Measurements from ENCODE around the gene PSMD9. TPM values are rescaled to one million over a fixed set of nuclear protein-coding genes. Genes with fewer than 3 reads are reported as not detected.

The PSMD9 gene
- total RNA-seq, 3 donors from 2014 or later, result 34.7 to 65.3 (median 37.9) TPM

DNA sequence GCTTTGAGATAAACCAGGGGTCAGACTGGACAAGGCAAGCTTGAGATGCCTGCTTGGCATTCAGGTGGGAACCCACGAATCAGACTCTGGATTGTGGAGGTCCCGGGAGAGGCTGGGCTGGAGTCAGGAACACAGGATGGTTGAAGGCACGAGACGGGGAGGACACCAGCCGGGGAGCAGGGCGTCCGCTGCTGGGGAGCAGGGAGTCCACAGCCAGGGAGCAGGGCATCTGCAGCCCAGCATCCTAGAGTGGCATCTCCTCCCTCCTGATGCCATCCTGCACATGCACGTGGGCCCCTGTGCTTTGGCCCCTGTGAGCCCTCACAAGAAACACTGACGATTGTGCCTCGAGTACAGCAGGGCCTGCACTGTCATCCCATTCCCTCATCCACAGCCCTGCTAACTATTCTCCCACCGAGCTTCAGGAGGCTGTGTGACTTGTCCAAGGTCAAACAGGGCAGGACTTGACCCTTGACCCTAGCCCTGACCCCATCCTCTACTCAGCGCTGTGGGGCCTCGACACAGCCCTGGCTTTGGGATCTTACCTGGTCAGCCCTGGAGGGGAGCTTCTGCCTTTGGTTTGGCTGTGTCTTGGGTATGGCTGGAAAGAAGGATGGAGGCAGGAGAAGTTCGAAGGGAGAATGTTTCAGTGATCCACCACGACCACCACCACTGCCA, 74.9 kb downstream of the PSMD9 start:
- no peaks in the 10 kb centered on the region for H3K4me1 ChIP-seq
- no peak overlapping the region for H3K4me3 ChIP-seq
- H3K36me3 ChIP-seq, result no peaks in the 10 kb centered on the region
- H3K27me3 ChIP-seq, result no peaks in the 10 kb centered on the region
- TF ChIP-seq, protein P1, sequence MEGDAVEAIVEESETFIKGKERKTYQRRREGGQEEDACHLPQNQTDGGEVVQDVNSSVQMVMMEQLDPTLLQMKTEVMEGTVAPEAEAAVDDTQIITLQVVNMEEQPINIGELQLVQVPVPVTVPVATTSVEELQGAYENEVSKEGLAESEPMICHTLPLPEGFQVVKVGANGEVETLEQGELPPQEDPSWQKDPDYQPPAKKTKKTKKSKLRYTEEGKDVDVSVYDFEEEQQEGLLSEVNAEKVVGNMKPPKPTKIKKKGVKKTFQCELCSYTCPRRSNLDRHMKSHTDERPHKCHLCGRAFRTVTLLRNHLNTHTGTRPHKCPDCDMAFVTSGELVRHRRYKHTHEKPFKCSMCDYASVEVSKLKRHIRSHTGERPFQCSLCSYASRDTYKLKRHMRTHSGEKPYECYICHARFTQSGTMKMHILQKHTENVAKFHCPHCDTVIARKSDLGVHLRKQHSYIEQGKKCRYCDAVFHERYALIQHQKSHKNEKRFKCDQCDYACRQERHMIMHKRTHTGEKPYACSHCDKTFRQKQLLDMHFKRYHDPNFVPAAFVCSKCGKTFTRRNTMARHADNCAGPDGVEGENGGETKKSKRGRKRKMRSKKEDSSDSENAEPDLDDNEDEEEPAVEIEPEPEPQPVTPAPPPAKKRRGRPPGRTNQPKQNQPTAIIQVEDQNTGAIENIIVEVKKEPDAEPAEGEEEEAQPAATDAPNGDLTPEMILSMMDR (IDR thresholded peaks at IDR 0.05), result no peak
- TF ChIP-seq POLR2A (IDR thresholded peaks at IDR 0.05), result no peak
- no peaks in the 10 kb centered on the region for H3K9me3 ChIP-seq
- intact Hi-C loops (cut with DNase I; ENCODE audit: low total_unique reads), result no loop called here
- no peak overlapping the region for H3K27ac ChIP-seq
- DNase-seq (ENCODE audit: low spot score in 2 of 2), result no peak

DNA sequence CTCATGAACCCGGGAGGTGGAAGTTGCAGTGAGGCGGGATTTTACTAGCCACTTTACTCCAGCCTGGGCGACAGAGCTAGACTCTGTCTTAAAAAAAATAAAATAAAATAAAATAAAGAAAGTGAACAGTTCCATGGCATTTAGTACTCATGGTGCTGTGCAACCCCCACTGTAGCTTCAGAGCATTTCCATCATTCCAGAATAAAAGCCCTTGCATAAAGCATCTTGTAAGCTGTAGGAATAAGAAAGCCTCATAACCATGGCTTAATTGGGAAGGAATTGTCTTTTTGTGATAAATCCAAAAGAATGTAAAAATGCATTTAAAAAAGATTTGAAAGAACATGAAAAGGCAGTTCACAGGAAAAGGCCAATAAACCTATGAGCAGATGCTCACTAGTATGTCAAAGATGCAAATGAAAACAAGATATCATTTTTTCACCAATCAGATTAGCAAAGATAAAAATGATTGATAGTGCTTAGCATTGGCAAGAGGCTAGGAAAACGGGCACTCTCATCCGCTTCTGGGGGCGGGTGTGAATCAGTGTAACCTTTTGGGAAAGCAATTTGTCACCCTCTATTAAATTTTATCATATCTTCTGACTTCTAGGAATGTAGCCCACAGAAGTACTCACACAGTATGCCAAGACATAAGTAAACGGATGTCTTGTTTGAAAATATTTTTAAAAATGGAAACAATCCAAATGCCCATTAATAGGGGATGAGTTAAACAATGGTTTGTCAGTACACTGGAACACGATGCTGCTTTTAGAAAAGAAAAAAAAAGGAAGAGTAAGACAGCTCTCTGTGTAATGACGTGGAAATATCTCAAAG, 76.4 kb downstream of the PSMD9 start:
- DNase-seq (ENCODE audit: low spot score in 2 of 2), result no peak
- no peak for TF ChIP-seq POLR2AphosphoS5 (IDR thresholded peaks at IDR 0.05)
- TF ChIP-seq, protein P1 (IDR thresholded peaks at IDR 0.05), result no peak
- TF ChIP-seq POLR2A (IDR thresholded peaks at IDR 0.05), result no peak
- H3K9me3 ChIP-seq, result no peaks in the 10 kb centered on the region
- no peak overlapping the region for H3K27ac ChIP-seq
- no peaks in the 10 kb centered on the region for H3K27me3 ChIP-seq
- no peaks in the 10 kb centered on the region for H3K4me1 ChIP-seq
- no peaks in the 10 kb centered on the region for H3K36me3 ChIP-seq
- no peak overlapping the region for H3K4me3 ChIP-seq
- intact Hi-C loops (cut with DNase I; ENCODE audit: low total_unique reads), result no loop called here

DNA sequence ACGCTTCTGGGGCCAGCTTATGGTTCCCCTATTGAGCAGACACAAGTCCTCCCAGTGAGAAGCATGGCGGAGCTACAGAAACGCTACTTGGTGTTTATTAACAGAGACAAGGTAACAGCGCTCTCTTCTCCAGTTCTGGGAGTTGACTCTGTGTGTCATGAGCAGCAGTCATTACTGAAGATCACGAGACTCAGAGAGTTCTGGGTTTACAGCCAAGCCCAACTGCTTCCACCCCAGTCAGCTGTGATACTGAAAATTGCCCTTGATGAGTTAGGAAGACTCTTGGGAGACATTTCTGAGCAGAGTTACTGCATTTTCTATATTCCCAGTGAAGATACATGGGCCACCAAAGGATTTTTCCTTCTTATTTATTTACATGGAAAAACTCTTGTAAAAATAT, 78.4 kb downstream of the PSMD9 start:
- intact Hi-C loops (cut with DNase I; ENCODE audit: low total_unique reads), result no loop called here

More for the DNA sequence above, 78.4 kb downstream of the PSMD9 start:
- Histone ChIP-seq H3K4me1 (no peaks in the 10 kb centered on the region), H3K27ac (no peak overlapping the region), H3K27me3 (no peaks in the 10 kb centered on the region), H3K4me3 (no peak overlapping the region), H3K36me3 (no peaks in the 10 kb centered on the region), H3K9me3 (no peaks in the 10 kb centered on the region)
- TF ChIP-seq POLR2A (IDR thresholded peaks at IDR 0.05), result no peak
- TF ChIP-seq, protein P1 (IDR thresholded peaks at IDR 0.05), result no peak
- no peak for TF ChIP-seq POLR2AphosphoS5 (IDR thresholded peaks at IDR 0.05)
- DNase-seq (ENCODE audit: low spot score in 2 of 2), result no peak

Other genes with a start within 250 kb of the PSMD9 start
- 1 to 10 TPM in 1 of 3 donors, under 1 TPM in 1, not detected in 1; 0.29 to 2.0 TPM for gene MORN3, start 219.1 kb upstream of the PSMD9 start, total RNA-seq
- 1 to 10 TPM; 5.4 to 8.2 (median 6.1) TPM for gene TMEM120B, start 176.0 kb upstream of the PSMD9 start, total RNA-seq
- 10 to 100 TPM in 2 of 3 donors, 1 to 10 TPM in 1; 5.8 to 13.1 (median 12.0) TPM for gene RHOF, start 95.1 kb upstream of the PSMD9 start, total RNA-seq
- gene SETD1B, start 84.8 kb upstream of the PSMD9 start, total RNA-seq, result 1 to 10 TPM; 4.2 to 7.9 (median 6.1) TPM
- gene HPD, start 29.9 kb upstream of the PSMD9 start, total RNA-seq, result 1 to 10 TPM in 1 of 3 donors, under 1 TPM in 1, not detected in 1; 0.64 to 1.6 TPM
- 1 to 10 TPM; 4.8 to 8.2 (median 6.7) TPM for gene CFAP251, start 29.8 kb downstream of the PSMD9 start, total RNA-seq
- 10 to 100 TPM in 1 of 3 donors, 1 to 10 TPM in 2; 6.2 to 13.5 (median 8.8) TPM for gene BCL7A, start 133.1 kb downstream of the PSMD9 start, total RNA-seq
- 10 to 100 TPM; 21.1 to 31.1 (median 28.2) TPM for gene MLXIP, start 190.0 kb downstream of the PSMD9 start, total RNA-seq